ENCODE results near the gene PUM2. TPM values are rescaled to one million over a fixed set of nuclear protein-coding genes. Genes with fewer than 3 reads are reported as not detected.

PUM2 gene
- total RNA-seq, 4 donors from 2014 or later, result 62.0 to 78.2 (median 73.5) TPM

- WGBS, 2 donors, result 77 to 80% methylated on average over 4 of the region's 4 CpGs
- TF ChIP-seq POLR2A (IDR thresholded peaks at IDR 0.05) (no peak), CTCF (IDR thresholded peaks at IDR 0.05) (no peak)
- Histone ChIP-seq H3K27ac (no peak overlapping the region), H3K4me3 (no peak overlapping the region), H3K36me3 (peaks cover 0 to 8% (median 0%) of the 10 kb centered on the region in 3 donors), H3K4me1 (peaks cover 0 to 57% (median 31%) of the 10 kb centered on the region in 4 donors), H3K9me3 (peaks cover 0 to 9% (median 0%) of the 10 kb centered on the region in 4 donors), H3K27me3 (no peaks in the 10 kb centered on the region)
- no peak for DNase-seq (ENCODE audit: low spot score in 2 of 2)
Measured at GRCh38 chr2:20333738-20334137, 16.9 kb downstream of the PUM2 start.

GRCh38 chr2:20330192-20330591 is 20.5 kb downstream of the PUM2 start:
- DNase-seq (ENCODE audit: low spot score in 2 of 2), result no peak
- H3K36me3 ChIP-seq, result peaks cover 0 to 8% (median 0%) of the 10 kb centered on the region in 3 donors
- H3K4me3 ChIP-seq, result no peak overlapping the region
- 83 to 86% methylated on average over 3 of the region's 3 CpGs for WGBS, 2 donors
- H3K4me1 ChIP-seq, result peaks cover 0 to 48% (median 10%) of the 10 kb centered on the region in 4 donors
- peaks cover 0 to 13% (median 0%) of the 10 kb centered on the region in 4 donors for H3K9me3 ChIP-seq
- no peak overlapping the region for H3K27ac ChIP-seq
- H3K27me3 ChIP-seq, result no peaks in the 10 kb centered on the region
- TF ChIP-seq EP300 (IDR thresholded peaks at IDR 0.05) (no peak), POLR2A (IDR thresholded peaks at IDR 0.05) (no peak), CTCF (IDR thresholded peaks at IDR 0.05) (no peak)

GRCh38 chr2:20327370-20327769 is 23.3 kb downstream of the PUM2 start:
- no peak overlapping the region for H3K4me3 ChIP-seq
- H3K27me3 ChIP-seq, result no peaks in the 10 kb centered on the region
- peaks cover 0 to 17% (median 1%) of the 10 kb centered on the region in 3 donors for H3K36me3 ChIP-seq
- WGBS, 2 donors, result 7 to 35% methylated on average over 1 of the region's 1 CpG
- H3K9me3 ChIP-seq, result peaks cover 0 to 13% (median 0%) of the 10 kb centered on the region in 4 donors
- DNase-seq (ENCODE audit: low spot score in 2 of 2), result no peak
- peak overlapping the region in 1 of 4 donors; percentile 47 for H3K27ac ChIP-seq
- peaks cover 0 to 39% (median 5%) of the 10 kb centered on the region in 4 donors for H3K4me1 ChIP-seq
- no peak for TF ChIP-seq EP300 (IDR thresholded peaks at IDR 0.05)
- no peak for TF ChIP-seq CTCF (IDR thresholded peaks at IDR 0.05)
- no peak for TF ChIP-seq POLR2A (IDR thresholded peaks at IDR 0.05)

- H3K4me1 ChIP-seq, result peaks cover 0 to 39% (median 5%) of the 10 kb centered on the region in 4 donors
- H3K36me3 ChIP-seq, result peaks cover 0 to 26% (median 4%) of the 10 kb centered on the region in 3 donors
- H3K27me3 ChIP-seq, result no peaks in the 10 kb centered on the region
- H3K27ac ChIP-seq, result no peak overlapping the region
- peak in 1 of 2 donors; percentile 52 for DNase-seq (ENCODE audit: low spot score in 2 of 2)
- WGBS, 2 donors, result 56 to 65% methylated on average over 4 of the region's 4 CpGs
- no peak overlapping the region for H3K4me3 ChIP-seq
- H3K9me3 ChIP-seq, result peaks cover 0 to 13% (median 0%) of the 10 kb centered on the region in 4 donors
- TF ChIP-seq CTCF (IDR thresholded peaks at IDR 0.05) (peak; percentile 31 to 73 (median 62)), POLR2A (IDR thresholded peaks at IDR 0.05) (no peak), EP300 (IDR thresholded peaks at IDR 0.05) (no peak)
Measured at GRCh38 chr2:20326163-20326780, 24.4 kb downstream of the PUM2 start.

GRCh38 chr2:20322527-20323300 is 27.9 kb downstream of the PUM2 start:
- no peaks in the 10 kb centered on the region for H3K9me3 ChIP-seq
- WGBS, 2 donors, result 88 to 90% methylated on average over 11 of the region's 11 CpGs
- H3K4me1 ChIP-seq, result peaks cover 0 to 36% (median 5%) of the 10 kb centered on the region in 4 donors
- H3K27ac ChIP-seq, result no peak overlapping the region
- H3K4me3 ChIP-seq, result no peak overlapping the region
- H3K36me3 ChIP-seq, result peaks cover 0 to 31% (median 11%) of the 10 kb centered on the region in 3 donors
- no peak for TF ChIP-seq EP300 (IDR thresholded peaks at IDR 0.05)
- TF ChIP-seq CTCF (IDR thresholded peaks at IDR 0.05), result no peak
- TF ChIP-seq POLR2A (IDR thresholded peaks at IDR 0.05), result no peak
- DNase-seq (ENCODE audit: low spot score in 2 of 2), result no peak
- H3K27me3 ChIP-seq, result no peaks in the 10 kb centered on the region

All from tibial nerve (tissue), 4 donors.